Measurements from ENCODE around the gene SNAPIN.
A peak's percentile ranks its signal among the peaks of the same experiment; 100 is the strongest.

Gene SNAPIN

GRCh38 chr1:153615406-153615805 lies 43.1 kb upstream of the SNAPIN start:
- peaks cover 9% of the 10 kb centered on the region for H3K4me1 ChIP-seq (ENCODE audit: control insufficient read depth, insufficient read depth, low read length)
- H3K36me3 ChIP-seq (ENCODE audit: control insufficient read depth, insufficient read depth, low read length) = peaks cover 4% of the 10 kb centered on the region
- no peak overlapping the region for H3K9ac ChIP-seq (ENCODE audit: low read length)
- no peak overlapping the region for H3K27ac ChIP-seq (ENCODE audit: low read depth, low read length)
- H3K27me3 ChIP-seq (ENCODE audit: control insufficient read depth, insufficient read depth, low read length) = no peaks in the 10 kb centered on the region
- H3K4me3 ChIP-seq (ENCODE audit: low read length) = peak overlapping the region; percentile 51

GRCh38 chr1:153616144-153616916 lies 42.2 kb upstream of the SNAPIN start, which contains the start of gene S100A14:
TSS of gene S100A14 (minus strand) at chr1:153616325. CDS start at chr1:153615858, 467 bp downstream.
- Histone ChIP-seq H3K4me1 (ENCODE audit: control insufficient read depth, insufficient read depth, low read length) (peaks cover 6% of the 10 kb centered on the region), H3K27me3 (ENCODE audit: control insufficient read depth, insufficient read depth, low read length) (no peaks in the 10 kb centered on the region), H3K27ac (ENCODE audit: low read depth, low read length) (no peak within 1 kb of the TSS), H3K9ac (ENCODE audit: low read length) (no peak within 1 kb of the TSS), H3K4me3 (ENCODE audit: low read length) (peak within 1 kb of the TSS; percentile 51), H3K36me3 (ENCODE audit: control insufficient read depth, insufficient read depth, low read length) (peaks cover 4% of the 10 kb centered on the region)

- Histone ChIP-seq H3K27ac (ENCODE audit: low read depth, low read length) (no peak overlapping the region), H3K27me3 (ENCODE audit: control insufficient read depth, insufficient read depth, low read length) (no peaks in the 10 kb centered on the region), H3K36me3 (ENCODE audit: control insufficient read depth, insufficient read depth, low read length) (peaks cover 4% of the 10 kb centered on the region), H3K9ac (ENCODE audit: low read length) (no peak overlapping the region), H3K4me1 (ENCODE audit: control insufficient read depth, insufficient read depth, low read length) (peaks cover 2% of the 10 kb centered on the region), H3K4me3 (ENCODE audit: low read length) (no peak overlapping the region)
Measured at GRCh38 chr1:153616917-153617311, 41.6 kb upstream of the SNAPIN start.

GRCh38 chr1:153617663-153618062 lies 40.8 kb upstream of the SNAPIN start:
- Histone ChIP-seq H3K27me3 (ENCODE audit: control insufficient read depth, insufficient read depth, low read length) (no peaks in the 10 kb centered on the region), H3K27ac (ENCODE audit: low read depth, low read length) (no peak overlapping the region), H3K4me3 (ENCODE audit: low read length) (no peak overlapping the region), H3K36me3 (ENCODE audit: control insufficient read depth, insufficient read depth, low read length) (peaks cover 4% of the 10 kb centered on the region), H3K4me1 (ENCODE audit: control insufficient read depth, insufficient read depth, low read length) (peaks cover 2% of the 10 kb centered on the region), H3K9ac (ENCODE audit: low read length) (no peak overlapping the region)

GRCh38 chr1:153619171-153619570 lies 39.3 kb upstream of the SNAPIN start:
- peaks cover 1% of the 10 kb centered on the region for H3K4me1 ChIP-seq (ENCODE audit: control insufficient read depth, insufficient read depth, low read length)
- H3K36me3 ChIP-seq (ENCODE audit: control insufficient read depth, insufficient read depth, low read length) = peaks cover 4% of the 10 kb centered on the region

GRCh38 chr1:153623101-153623500 lies 35.4 kb upstream of the SNAPIN start:
- no peak overlapping the region for H3K9ac ChIP-seq (ENCODE audit: low read length)
- H3K4me3 ChIP-seq (ENCODE audit: low read length) = no peak overlapping the region
- peaks cover 4% of the 10 kb centered on the region for H3K36me3 ChIP-seq (ENCODE audit: control insufficient read depth, insufficient read depth, low read length)
- H3K27ac ChIP-seq (ENCODE audit: low read depth, low read length) = no peak overlapping the region
- peaks cover 20% of the 10 kb centered on the region for H3K4me1 ChIP-seq (ENCODE audit: control insufficient read depth, insufficient read depth, low read length)
- no peaks in the 10 kb centered on the region for H3K27me3 ChIP-seq (ENCODE audit: control insufficient read depth, insufficient read depth, low read length)

More at GRCh38 chr1:153619171-153619570, 39.3 kb upstream of the SNAPIN start:
- H3K27me3 ChIP-seq (ENCODE audit: control insufficient read depth, insufficient read depth, low read length) = no peaks in the 10 kb centered on the region
- H3K27ac ChIP-seq (ENCODE audit: low read depth, low read length) = no peak overlapping the region
- no peak overlapping the region for H3K9ac ChIP-seq (ENCODE audit: low read length)
- no peak overlapping the region for H3K4me3 ChIP-seq (ENCODE audit: low read length)

- no peak overlapping the region for H3K9ac ChIP-seq (ENCODE audit: low read length)
- H3K4me1 ChIP-seq (ENCODE audit: control insufficient read depth, insufficient read depth, low read length) = peaks cover 20% of the 10 kb centered on the region
- H3K27me3 ChIP-seq (ENCODE audit: control insufficient read depth, insufficient read depth, low read length) = no peaks in the 10 kb centered on the region
- H3K4me3 ChIP-seq (ENCODE audit: low read length) = peak overlapping the region; percentile 19
- H3K27ac ChIP-seq (ENCODE audit: low read depth, low read length) = peak overlapping the region; percentile 94
- no peaks in the 10 kb centered on the region for H3K36me3 ChIP-seq (ENCODE audit: control insufficient read depth, insufficient read depth, low read length)
Measured at GRCh38 chr1:153624965-153625611, 33.4 kb upstream of the SNAPIN start.

- Histone ChIP-seq H3K27ac (ENCODE audit: low read depth, low read length) (peak overlapping the region; percentile 94), H3K9ac (ENCODE audit: low read length) (no peak overlapping the region), H3K36me3 (ENCODE audit: control insufficient read depth, insufficient read depth, low read length) (no peaks in the 10 kb centered on the region), H3K27me3 (ENCODE audit: control insufficient read depth, insufficient read depth, low read length) (no peaks in the 10 kb centered on the region), H3K4me3 (ENCODE audit: low read length) (peak overlapping the region; percentile 78), H3K4me1 (ENCODE audit: control insufficient read depth, insufficient read depth, low read length) (peaks cover 20% of the 10 kb centered on the region)
Measured at GRCh38 chr1:153626477-153626903, 32.0 kb upstream of the SNAPIN start.

- Histone ChIP-seq H3K4me3 (ENCODE audit: low read length) (peak within 1 kb of the TSS; percentile 78), H3K27me3 (ENCODE audit: control insufficient read depth, insufficient read depth, low read length) (no peaks in the 10 kb centered on the region), H3K9ac (ENCODE audit: low read length) (peak within 1 kb of the TSS; percentile 64), H3K27ac (ENCODE audit: low read depth, low read length) (peak within 1 kb of the TSS; percentile 94), H3K36me3 (ENCODE audit: control insufficient read depth, insufficient read depth, low read length) (no peaks in the 10 kb centered on the region), H3K4me1 (ENCODE audit: control insufficient read depth, insufficient read depth, low read length) (peaks cover 20% of the 10 kb centered on the region)
Measured at GRCh38 chr1:153626904-153627714, 31.4 kb upstream of the SNAPIN start, which contains the start of gene S100A13. TSS of gene S100A13 (minus strand) at chr1:153627505. CDS start at chr1:153626472, 1,033 bp downstream.

- H3K4me1 ChIP-seq (ENCODE audit: control insufficient read depth, insufficient read depth, low read length) = peaks cover 20% of the 10 kb centered on the region
- peak within 1 kb of the TSS; percentile 64 for H3K9ac ChIP-seq (ENCODE audit: low read length)
- no peaks in the 10 kb centered on the region for H3K27me3 ChIP-seq (ENCODE audit: control insufficient read depth, insufficient read depth, low read length)
- peak within 1 kb of the TSS; percentile 94 for H3K27ac ChIP-seq (ENCODE audit: low read depth, low read length)
- H3K36me3 ChIP-seq (ENCODE audit: control insufficient read depth, insufficient read depth, low read length) = no peaks in the 10 kb centered on the region
- peak within 1 kb of the TSS; percentile 78 for H3K4me3 ChIP-seq (ENCODE audit: low read length)
Measured at GRCh38 chr1:153627715-153628626, 30.5 kb upstream of the SNAPIN start, which contains the start of gene S100A1. TSS of gene S100A1 (plus strand) at chr1:153628434. CDS start at chr1:153630522, 2,088 bp downstream.

- Histone ChIP-seq H3K9ac (ENCODE audit: low read length) (no peak overlapping the region), H3K4me3 (ENCODE audit: low read length) (no peak overlapping the region), H3K4me1 (ENCODE audit: control insufficient read depth, insufficient read depth, low read length) (peaks cover 26% of the 10 kb centered on the region), H3K36me3 (ENCODE audit: control insufficient read depth, insufficient read depth, low read length) (no peaks in the 10 kb centered on the region), H3K27ac (ENCODE audit: low read depth, low read length) (peak overlapping the region; percentile 94), H3K27me3 (ENCODE audit: control insufficient read depth, insufficient read depth, low read length) (no peaks in the 10 kb centered on the region)
Measured at GRCh38 chr1:153628638-153629342, 29.7 kb upstream of the SNAPIN start.
